DMS114 treated with DMSO at 0.1 percent for 48 hours (cell line): ENCODE data around the gene CCDC68.

Experiments
- DNase-seq: peaks from one replicate; lab custom pipeline; 2025; ENCODE audit not compliant: unreplicated experiment; lab: John Stamatoyannopoulos, UW

Gene CCDC68

DNA sequence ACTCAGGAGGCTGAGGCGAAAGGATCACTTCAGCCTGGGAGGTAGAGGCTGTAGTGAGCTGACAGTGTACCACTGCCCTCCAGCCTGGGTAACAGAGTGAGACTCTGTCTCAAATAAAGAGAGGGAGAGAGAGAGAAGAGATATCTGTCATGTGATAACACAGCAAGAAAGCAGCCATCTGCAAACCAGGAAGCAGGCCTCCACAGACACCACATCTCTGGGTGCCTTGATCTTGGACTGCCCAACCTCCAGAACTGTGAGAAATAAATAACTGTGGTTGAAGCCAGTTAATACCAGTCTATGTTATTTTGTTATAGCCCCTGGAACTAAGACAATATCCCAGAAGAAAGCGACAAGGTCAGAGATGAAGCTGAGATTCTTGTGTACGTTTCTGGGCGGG lies 2.6 kb upstream of the CCDC68 start:
- no peak for DNase-seq

DNA sequence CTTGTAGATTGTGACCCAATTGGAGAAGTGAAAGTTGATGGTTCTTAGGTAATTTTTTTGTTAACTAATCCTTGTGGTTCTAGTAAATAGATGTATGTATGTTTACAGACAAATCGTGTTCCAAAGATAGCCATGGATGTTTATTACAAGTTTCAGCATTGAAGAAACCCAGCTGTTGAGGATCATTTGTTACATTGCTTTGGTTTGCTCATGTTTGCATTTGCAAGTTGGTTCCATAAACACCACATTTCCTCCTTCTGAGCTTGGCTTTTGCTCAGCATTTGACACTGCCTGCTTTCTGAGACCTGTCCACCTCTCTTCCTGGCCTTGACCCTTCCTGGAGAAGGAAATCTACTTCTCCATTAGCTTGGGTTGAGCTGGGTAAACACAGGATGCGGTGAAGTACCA lies 1.8 kb upstream of the CCDC68 start:
- DNase-seq: no peak

DNA sequence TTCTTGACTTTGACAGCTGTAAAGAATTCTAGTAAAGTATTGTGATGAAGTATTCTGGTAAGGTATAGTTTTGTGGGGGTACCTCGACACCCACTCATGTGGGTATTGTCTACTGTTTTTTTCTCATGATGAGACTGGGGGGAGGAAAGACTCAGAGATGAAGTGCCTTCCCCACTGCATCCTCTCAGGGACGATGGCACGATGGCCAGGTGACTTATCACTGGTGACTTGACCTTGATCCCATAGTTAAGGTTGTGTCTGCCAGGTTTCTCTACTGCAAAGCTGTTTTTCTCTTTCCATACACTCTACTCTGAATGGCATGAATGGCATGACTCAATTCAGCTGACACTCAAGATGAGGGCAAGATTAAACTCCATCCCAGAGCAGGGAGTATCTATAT lies 936 bp upstream of the CCDC68 start:
- DNase-seq: no peak

DNA sequence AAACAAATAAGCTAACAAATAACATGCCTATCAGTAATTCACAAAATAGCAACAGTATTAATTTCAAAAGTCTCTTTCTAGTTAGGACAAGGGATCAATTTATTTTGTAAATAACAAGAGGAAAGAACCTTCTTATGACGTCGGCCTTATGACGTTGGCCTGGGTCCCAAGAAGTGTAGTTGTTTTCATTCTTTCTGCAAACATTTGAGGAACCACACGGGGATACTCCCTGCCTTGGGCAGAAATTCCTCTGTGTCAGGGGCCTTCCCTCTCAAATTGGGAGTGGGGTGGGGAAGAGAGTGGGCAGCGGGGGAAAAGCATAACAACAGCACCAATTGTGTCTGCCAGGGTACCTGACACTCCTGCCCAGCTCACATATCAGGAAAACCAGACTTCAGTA lies 1.3 kb downstream of the CCDC68 start:
- DNase-seq: no peak

DNA sequence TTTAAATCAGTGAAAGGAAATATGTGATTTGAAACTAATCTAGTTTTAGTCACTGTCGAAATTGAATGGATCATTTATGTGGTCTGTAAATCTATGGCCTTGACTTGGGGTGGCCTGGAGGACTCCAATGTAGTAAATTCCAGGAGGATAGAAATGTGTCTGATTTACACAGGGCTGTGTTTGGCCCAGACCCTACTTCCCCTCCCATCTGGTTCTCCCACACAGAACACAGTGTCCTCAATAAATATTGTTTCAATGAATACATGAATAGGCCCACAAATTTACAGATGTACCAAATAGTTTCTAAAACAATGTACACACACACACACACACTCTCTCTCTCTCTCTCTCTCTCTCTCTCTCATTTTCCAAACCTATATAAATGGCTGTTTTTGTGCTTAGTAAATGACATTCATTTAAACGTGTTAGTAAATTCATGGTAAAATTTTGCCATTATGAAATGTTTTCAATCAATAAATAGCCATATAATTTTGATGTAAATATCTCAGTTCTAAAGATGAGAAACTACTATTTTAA lies 1.9 kb downstream of the CCDC68 start:
- no peak for DNase-seq

DNA sequence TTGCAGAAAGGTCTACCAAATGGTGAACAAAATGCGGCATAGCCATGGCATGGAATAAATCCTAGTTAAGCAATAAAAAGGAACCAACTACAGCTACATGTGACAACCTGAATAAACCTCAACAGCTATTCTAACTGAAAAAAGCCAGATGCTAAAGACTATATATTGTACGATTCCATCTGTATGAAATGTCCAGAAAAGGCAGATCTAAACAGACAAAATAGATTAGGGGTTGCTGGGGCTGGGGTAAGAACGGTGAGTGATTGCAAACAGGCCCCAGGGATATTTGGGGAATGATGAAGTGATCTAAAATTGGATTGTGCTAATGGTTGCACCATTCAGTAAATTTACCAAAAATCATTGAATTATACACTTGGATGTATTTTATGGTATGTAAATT lies 2.8 kb downstream of the CCDC68 start:
- DNase-seq: no peak

DNA sequence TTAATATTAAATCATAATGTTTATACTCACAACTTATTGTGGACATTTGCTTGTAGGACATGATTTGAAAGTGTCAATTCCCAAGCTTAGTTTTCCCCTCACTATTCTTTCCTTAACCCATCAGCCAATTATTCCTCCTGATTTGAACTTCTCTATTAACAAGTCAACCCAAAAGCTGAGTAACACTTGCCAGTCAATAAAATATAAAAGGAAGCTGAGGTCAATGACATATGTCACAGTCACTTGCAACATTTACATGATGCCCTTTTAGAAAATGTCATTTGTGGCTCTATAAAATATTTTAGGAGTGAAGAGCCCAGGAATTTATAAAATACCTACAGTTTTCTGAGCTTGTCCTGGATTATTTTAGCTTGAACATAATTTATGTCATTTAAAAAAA lies 7.2 kb downstream of the CCDC68 start:
- DNase-seq: no peak

DNA sequence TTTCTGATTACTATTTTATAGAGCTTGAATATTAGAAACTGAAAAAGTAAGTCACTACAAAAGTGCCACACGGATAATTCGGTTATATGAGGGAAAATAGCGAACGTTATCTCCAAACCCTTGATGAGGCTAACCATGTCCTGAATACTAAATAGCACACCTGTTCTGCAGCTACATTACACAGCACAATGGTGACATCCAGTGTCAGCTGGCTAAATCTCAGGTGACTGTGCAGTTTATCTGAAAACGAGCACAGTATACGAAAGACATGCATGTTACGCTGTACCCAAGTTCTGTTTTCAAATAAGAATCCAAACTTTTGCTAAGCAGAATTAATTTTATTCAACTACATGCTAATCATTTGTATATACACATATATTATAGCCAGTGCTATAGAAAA lies 9.0 kb downstream of the CCDC68 start:
- no peak for DNase-seq

DNA sequence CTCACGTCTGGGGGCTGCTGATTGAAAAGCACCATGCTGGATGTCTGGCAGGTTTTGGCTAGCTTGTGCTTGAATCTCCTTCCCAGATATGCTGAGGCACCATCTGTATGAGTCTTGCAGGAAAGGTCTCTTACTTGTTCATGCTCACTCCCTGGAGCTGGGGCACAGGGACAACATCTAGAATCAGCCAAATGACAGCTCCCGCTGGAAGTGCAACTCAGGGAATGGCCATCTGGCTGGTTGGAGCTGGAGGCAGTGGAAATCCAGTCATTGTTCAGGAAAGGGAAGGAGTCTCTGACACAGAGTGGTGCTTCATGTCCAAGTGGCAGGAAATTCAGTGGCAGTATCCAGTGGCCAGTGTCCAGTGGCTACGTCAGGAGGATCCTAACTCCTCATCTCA lies 9.7 kb downstream of the CCDC68 start:
- no peak for DNase-seq

DNA sequence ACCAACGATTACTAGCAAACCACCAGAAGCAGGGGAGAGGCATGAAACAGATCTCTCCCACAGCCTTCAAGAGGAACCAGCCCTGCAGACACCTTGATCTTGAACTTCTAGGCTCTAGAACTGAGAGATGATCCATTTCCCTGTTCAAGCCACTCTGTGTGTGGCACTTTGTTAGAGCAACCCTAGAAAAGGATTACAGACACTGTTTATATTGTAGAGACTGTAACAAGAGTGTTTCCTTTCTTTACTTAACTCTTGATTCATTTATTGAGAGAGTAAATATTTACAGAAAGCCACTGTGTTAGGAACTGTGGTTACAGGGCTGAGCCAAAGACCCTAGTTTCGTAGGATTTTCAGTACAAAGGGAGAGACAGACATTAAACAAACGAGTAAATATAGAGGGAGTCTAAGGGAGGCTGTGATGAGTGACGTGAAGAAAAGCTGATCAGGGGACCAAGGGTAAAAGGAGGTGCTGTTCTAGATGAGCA lies 10.9 kb downstream of the CCDC68 start:
- no peak for DNase-seq

DNA sequence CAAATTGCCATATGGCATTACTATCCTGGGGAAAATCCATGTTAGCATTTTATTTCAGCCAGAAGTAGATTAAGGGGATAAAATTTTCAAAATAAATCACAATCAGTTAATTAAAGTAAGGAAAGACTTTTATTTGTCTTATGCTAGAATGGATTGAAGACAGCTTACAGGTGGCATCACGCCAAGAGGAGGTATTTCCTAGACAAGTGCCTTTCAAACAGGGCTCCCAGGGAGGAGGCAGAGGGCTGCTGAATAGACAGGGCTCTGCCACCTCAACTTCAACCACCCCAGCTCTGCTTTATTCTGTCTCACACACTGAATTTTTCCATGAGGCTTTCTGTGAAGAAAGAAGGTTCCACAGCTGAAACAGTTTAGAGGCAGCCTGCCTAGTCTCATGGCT lies 12.2 kb downstream of the CCDC68 start:
- no peak for DNase-seq

DNA sequence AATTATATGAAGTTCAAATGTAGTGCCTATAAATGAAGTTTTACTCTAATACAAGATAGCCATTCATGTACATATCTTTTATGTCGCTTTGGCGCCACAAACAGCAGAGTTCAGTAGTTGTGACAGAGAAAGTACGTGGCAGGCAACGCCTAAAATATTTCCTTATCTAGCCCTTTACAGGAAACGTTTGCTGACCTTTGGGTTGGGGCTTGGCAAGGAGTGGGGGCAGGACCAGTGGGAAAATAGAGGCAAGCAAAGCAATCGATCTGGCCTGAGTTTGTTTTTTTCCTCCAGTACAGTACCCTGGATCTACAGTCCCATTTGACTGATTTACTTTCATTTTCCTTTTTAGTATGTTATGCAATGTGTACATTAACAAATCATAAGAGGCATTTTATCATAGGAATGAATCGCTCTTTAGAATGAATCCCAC lies 13.1 kb downstream of the CCDC68 start:
- no peak for DNase-seq

DNA sequence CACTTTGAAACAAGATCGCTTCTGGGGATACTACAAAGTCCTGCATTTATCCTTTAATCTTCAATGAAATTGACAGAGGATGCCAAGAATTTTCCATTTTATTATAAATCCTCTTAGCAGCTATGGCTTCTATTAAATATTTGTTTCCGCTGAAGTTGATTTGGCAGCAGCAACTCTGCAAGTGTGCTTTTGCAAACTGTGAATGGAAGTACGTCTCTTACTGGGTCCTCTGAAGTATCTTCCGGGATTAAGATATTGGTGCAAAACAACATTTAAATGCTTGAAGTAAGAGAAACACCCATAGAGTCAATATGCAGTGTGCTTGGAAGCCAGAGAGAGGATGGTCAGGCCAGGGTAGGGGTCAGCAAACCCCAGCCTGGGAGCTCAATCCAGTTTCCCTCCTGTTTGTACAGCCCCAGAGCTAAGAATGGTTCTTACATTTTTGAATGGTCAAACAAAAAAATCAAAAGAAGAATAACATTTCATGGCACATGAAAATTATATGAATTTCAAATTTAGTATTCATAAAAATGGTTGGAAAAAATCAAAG lies 13.6 kb downstream of the CCDC68 start:
- no peak for DNase-seq

DNA sequence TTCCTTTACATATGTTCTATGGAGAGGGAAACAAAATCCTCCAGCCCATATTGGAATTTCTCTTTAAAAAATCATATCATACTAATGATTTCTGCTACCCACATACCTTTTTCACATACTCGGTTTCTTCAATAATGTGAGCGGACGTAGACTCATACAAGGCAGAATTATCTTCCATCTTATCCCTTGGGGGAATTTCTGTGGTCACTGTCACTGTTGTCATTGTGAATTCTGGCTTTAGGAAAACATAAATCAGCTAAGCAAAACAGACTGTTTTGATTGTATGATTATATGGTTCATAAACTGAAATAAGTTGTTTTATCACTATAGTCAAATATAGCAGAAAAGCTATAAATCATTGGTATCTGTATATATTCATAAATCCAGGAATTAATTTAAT lies 16.7 kb downstream of the CCDC68 start:
- DNase-seq: no peak

DNA sequence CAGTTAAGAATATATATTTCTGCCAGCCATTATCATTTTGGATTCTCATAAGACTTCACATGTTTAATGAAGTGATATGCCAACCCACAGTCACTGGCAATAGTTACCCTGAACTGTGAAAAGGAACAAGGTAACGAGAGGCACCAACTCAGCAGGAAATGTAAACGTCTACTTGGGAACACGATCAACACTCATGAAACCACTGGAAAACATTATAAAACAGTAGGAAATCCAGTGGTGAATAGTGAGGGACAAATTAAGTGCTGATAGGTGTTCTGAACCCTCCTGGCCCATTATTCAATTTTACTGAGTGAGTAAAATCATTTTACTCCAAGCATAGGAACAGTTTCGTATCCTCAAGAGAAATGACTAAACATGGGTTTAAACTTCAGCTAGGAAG lies 17.1 kb downstream of the CCDC68 start:
- DNase-seq: no peak

DNA sequence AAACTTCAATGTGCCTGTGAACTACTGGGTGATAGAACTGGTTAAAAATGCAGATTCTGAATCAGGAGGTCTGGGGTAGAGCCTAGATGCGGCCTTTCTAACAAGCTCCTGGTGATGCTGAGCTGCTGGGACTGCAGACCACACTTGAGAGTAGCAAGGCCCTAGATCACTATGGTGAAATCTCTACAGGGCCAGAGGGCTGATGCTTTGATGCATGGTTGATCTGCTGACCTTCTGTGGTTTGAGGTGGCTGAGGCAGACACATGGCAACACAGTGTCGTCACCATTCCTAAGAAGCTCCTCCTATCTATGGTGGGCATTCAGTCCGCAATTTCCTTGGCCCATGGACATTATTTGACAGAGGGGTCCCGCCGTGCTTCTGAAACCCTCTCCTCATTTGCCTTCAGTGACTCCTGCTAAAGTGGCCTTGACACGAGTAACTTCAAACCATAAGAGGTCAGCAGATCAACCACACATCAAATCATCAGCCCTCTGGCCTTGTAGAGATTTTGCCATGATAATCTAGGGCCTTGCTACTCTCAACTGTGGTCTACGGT lies 19.8 kb downstream of the CCDC68 start:
- DNase-seq: no peak

DNA sequence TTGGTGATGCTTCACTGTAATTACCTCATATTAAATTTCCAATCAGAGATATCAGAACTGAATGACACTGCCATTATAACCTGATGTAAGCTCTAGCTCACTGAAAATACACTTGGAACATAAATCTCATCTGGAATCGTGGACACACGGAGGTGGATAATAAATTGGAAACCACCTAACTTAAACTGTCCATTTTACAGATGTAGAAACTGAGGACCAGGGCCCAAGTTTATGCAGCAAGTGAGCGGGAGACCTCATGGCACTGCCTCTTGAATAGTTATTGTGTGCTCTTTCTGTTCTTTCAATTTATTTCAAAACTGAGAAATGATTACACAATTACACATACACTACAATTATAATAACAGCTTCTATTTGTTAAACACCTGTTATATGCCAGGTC lies 20.8 kb downstream of the CCDC68 start:
- no peak for DNase-seq

DNA sequence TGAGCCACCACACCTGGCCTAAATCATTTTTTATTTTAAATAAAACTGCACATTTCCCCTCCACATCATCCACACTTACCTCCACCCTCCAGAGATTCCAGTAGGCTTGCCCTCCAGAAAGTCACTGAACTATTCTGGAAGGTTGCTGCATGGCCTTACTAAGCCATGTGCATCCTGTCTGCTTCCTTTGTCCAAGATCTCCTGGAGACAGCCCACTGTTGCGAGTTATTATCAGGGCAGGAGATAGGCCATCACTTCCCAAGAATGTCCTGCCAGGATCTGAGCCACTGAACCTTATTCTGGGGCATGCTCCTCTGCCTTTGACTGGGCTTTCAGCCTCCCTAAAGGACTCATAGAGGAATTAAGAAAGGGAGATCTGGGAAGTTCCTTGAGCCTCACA lies 26.8 kb downstream of the CCDC68 start:
- DNase-seq: no peak

DNA sequence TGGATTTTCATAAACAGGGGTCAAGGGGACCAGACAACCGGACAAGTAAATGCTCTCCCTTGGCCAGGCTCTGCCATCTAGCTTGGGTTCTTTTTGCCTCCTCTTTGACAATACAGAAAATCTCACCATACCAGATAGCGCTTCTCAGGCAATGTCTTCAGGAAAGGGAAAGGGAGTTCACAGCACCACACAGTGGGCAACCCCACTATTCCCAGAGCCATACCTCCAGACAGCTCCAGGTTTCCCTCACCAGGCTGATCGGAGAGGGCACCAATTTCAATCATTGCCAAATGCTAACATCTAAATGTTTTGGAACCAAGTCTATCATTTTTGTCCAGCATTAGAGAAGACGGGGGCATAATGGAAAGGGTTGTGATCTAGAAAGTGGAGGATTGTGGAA lies 28.1 kb downstream of the CCDC68 start:
- DNase-seq: no peak

DNA sequence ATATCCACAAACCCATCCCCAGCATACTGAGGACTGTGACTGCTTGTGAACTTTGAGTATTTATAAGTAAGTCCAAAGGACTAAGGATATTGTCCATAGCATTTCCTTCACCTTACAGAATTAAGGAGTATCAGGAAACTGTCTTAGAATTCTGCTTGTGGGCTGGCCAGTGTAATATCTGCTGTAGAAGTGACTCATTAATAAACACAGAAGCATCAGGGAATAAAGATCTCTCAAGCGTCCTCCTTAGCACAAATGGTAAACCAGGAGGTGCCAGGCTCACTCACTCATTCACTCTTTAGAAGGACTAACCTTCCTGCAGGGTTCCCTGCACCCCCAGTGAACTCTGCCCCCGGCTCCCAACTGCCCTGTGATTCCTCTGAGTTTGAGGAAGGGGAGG lies 31.0 kb downstream of the CCDC68 start:
- no peak for DNase-seq

DNA sequence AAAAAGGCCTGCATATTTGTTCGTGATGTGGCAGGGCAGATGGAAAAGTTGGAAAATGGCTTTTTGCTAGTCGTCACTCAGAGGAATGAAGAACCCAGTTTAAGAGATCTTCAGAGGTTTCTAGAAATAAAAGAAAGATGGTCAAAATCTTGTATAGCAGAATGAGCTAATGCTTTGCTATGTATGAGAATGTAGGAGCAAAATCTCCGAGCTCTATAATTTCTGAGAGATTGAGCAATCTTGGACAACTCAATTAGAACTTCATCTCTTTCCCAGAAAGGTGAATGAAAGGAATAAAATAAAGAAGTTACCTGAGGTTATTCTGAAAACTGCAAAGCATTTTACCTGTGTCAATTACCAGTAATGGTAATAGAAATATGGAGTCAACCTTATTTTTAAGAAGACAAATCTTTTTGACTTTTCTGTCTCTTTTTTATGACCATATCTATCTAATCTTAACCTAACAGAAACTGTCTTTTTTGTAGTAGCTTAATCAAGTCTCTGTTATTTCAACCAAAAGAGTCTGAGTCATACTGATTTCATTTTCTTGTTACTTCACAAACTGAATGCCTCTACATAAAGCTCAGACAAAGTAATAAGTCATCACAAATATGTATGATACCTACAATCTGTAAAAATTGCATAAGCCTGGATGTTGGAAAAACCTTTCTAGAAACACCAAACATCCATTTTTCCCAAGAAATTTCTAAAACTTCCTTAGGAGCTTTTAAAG lies 32.5 kb downstream of the CCDC68 start:
- no peak for DNase-seq

DNA sequence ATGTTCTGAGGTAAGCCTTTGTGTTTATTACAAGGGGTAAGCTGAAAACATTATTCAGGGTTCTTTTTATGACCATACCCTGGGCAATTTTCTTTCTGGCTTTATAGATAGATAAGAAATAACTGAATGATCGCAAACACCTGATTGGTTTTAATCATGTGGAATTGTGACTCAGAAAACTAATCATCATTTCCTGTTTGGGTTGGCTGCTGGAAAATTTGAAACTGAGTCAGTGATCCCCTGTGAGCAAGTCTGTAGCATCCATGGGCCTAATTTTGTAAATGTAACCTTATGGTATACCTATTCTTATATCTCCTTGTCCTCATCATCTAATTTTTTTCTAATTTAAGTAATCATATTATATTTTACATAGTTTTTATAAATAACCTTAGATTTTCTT lies 34.3 kb downstream of the CCDC68 start:
- DNase-seq: no peak
